Stimulated activated CD8-positive, alpha-beta memory T cell treated with anti-CD3 and anti-CD28 coated beads, Interleukin-4, amount 100 ng/mL, for 1 hour (primary cell): ENCODE results near the gene C12orf57.

Experiments
- DNase-seq, 2 donors: peaks; one replicate each; pipeline ENCODE4 v3.0.0-alpha.2; 2020; ENCODE audit warnings: low read depth in 2 of 2, low spot score in 1 of 2

Gene C12orf57

GRCh38 chr12:6936636-6937480, 7.0 kb upstream of the C12orf57 start:
- no peak for DNase-seq

GRCh38 chr12:6937481-6938352, 6.1 kb upstream of the C12orf57 start:
- peak in 1 of 2 donors; percentile 89 for DNase-seq

- no peak for DNase-seq
Measured at GRCh38 chr12:6938353-6939190, 5.2 kb upstream of the C12orf57 start.

- no peak for DNase-seq
Measured at GRCh38 chr12:6939191-6939540, 4.7 kb upstream of the C12orf57 start.

- DNase-seq = no peak
Measured at GRCh38 chr12:6941267-6941666, 2.6 kb upstream of the C12orf57 start.

GRCh38 chr12:6941782-6942181, 2.0 kb upstream of the C12orf57 start:
- DNase-seq = no peak

GRCh38 chr12:6942331-6942665, 1.5 kb upstream of the C12orf57 start:
- DNase-seq = no peak

- DNase-seq = peak in 1 of 2 donors; percentile 61
Measured at GRCh38 chr12:6943389-6943721, 467 bp upstream of the C12orf57 start.

- peak in 1 of 2 donors; percentile 74 for DNase-seq
Measured at GRCh38 chr12:6944381-6945186, 762 bp downstream of the C12orf57 start.

- no peak for DNase-seq
Measured at GRCh38 chr12:6945613-6946012, 1.8 kb downstream of the C12orf57 start.

GRCh38 chr12:6946033-6946919, 2.5 kb downstream of the C12orf57 start:
- no peak for DNase-seq

- DNase-seq = no peak
Measured at GRCh38 chr12:6946920-6947374, 3.1 kb downstream of the C12orf57 start.

GRCh38 chr12:6947615-6948014, 3.8 kb downstream of the C12orf57 start:
- no peak for DNase-seq

GRCh38 chr12:6948873-6949594, 5.2 kb downstream of the C12orf57 start:
- no peak for DNase-seq

- no peak for DNase-seq
Measured at GRCh38 chr12:6950401-6950801, 6.6 kb downstream of the C12orf57 start.

- DNase-seq = no peak
Measured at GRCh38 chr12:6950811-6951540, 7.2 kb downstream of the C12orf57 start, which contains the start of gene PTPN6. Gene PTPN6 (plus strand): TSS chr12:6951356. CDS start chr12:6951513, 157 bp downstream.

- DNase-seq = no peak
Measured at GRCh38 chr12:6951551-6952120, 7.8 kb downstream of the C12orf57 start.
